HCT116 (cell line): ENCODE measurements around the gene AFDN. TPM values are rescaled to one million over a fixed set of nuclear protein-coding genes. Genes with fewer than 3 reads are reported as not detected.

Experiments used
- ATAC-seq: fragments of 200-7000 bp; cut with Tn5 transposase; 2 replicates; pipeline ENCODE4 v1.9.1; 2020; ENCODE audit warnings: mild to moderate bottlenecking, moderate library complexity
- BruUV-seq: library from RNA; stranded (reverse); fragments of 400-500 nt; replicated peaks from 2 replicates; lab custom pipeline; 2021; lab: Mats Ljungman, UMichigan
- CTCF ChIA-PET: fragments of 300-600 bp; sonication (Branson Sonifier 250); formaldehyde crosslinking; loops from one replicate; lab custom pipeline; 2021; ENCODE audit warnings: antibody characterized with exemption; lab: Charles Lee
- POLR2A ChIA-PET: fragments of 300-600, 350-600 bp; sonication (Branson Sonifier 250); formaldehyde crosslinking; loops from one replicate; lab custom pipeline; 2021; ENCODE audit warnings: antibody characterized with exemption; lab: Charles Lee
- RAD21 ChIA-PET, 2 experiments: fragments of 300-600 bp; sonication (Branson Sonifier 250); formaldehyde crosslinking; loops; one replicate each; lab custom pipeline; 2023; ENCODE audit warnings: low total read pairs in 2 of 2; ENCODE audit not compliant: uncharacterized antibody in 2 of 2, unreplicated experiment in 2 of 2, low non-redundant PET in 1 of 2; lab: Charles Lee
- DNase-seq: peaks from one replicate; pipeline ENCODE4 v3.0.0-alpha.2; 2010; ENCODE audit warnings: low read depth, low spot score
- H2AFZ ChIP-seq: fragments of 200-600 bp; shearing (Covaris generic), sonication (generic); 2 replicates; pipeline ENCODE4 v1.6.1; 2017; ENCODE audit warnings: low read depth, mixed run types, mixed read lengths, antibody characterized with exemption, low read length; ENCODE audit not compliant: poor library complexity, severe bottlenecking
- H3K27ac ChIP-seq: 2 replicates; pipeline ENCODE4 v1.5.1; 2012; ENCODE audit warnings: low read depth, low read length
- H3K27me3 ChIP-seq: fragments of 200-600 bp; sonication (generic); 2 replicates; pipeline ENCODE4 v1.6.1; 2016; ENCODE audit warnings: mixed run types, low read length, mixed read lengths; ENCODE audit not compliant: insufficient read depth
- H3K36me3 ChIP-seq, 2 experiments: fragments of 200-500 bp in 1 of 2; fragments of 200-600 bp in 1 of 2; sonication (Bioruptor generic) in 1 of 2; sonication (generic) in 1 of 2; 2 replicates each; pipeline versions ENCODE4 v1.5.1 to v1.6.1; 2014 to 2016; ENCODE audit warnings: low read length in 2 of 2, inconsistent platforms in 1 of 2, mixed read lengths in 1 of 2, mixed run types in 1 of 2; ENCODE audit not compliant: insufficient read depth in 2 of 2, control insufficient read depth in 1 of 2
- H3K4me1 ChIP-seq, 2 experiments: fragments of 200-600 bp in 1 of 2; sonication (generic) in 1 of 2; 2 replicates each; pipeline versions ENCODE4 v1.5.1 to v1.6.1; 2012 to 2017; ENCODE audit warnings: low read length in 2 of 2, inconsistent platforms in 1 of 2, mild to moderate bottlenecking in 1 of 2, mixed read lengths in 1 of 2, mixed run types in 1 of 2, moderate library complexity in 1 of 2; ENCODE audit not compliant: insufficient read depth in 2 of 2, control insufficient read depth in 1 of 2
- H3K4me2 ChIP-seq: fragments of 200-600 bp; sonication (generic); 2 replicates; pipeline ENCODE4 v1.6.1; 2017; ENCODE audit warnings: mixed run types, low read length, mixed read lengths
- H3K4me3 ChIP-seq, 2 experiments: fragments of 200-600 bp in 1 of 2; sonication (generic) in 1 of 2; replicated peaks in 1 of 2; 2 replicates each; pipeline ENCODE4 v1.5.1; 2011 to 2016; ENCODE audit warnings: low read length in 2 of 2, control low read depth in 1 of 2, low read depth in 1 of 2, mild to moderate bottlenecking in 1 of 2, mixed read lengths in 1 of 2, mixed run types in 1 of 2
- H3K79me2 ChIP-seq: fragments of 200-600 bp; sonication (generic); 2 replicates; pipeline ENCODE4 v1.6.1; 2017; ENCODE audit warnings: mild to moderate bottlenecking, mixed run types, low read length, moderate library complexity, mixed read lengths; ENCODE audit not compliant: insufficient read depth
- H3K9ac ChIP-seq: fragments of 200-600 bp; sonication (generic); 2 replicates; pipeline ENCODE4 v1.6.1; 2016; ENCODE audit warnings: low read length, mixed read lengths
- H3K9me2 ChIP-seq: fragments of 200-600 bp; sonication (generic), shearing (Covaris generic); 2 replicates; pipeline ENCODE4 v1.6.1; 2017; ENCODE audit warnings: mixed run types, mild to moderate bottlenecking, moderate library complexity; ENCODE audit not compliant: insufficient read depth
- H3K9me3 ChIP-seq, 2 experiments: fragments of 200-500 bp in 1 of 2; fragments of 200-600 bp in 1 of 2; sonication (Bioruptor generic) in 1 of 2; sonication (generic) in 1 of 2; 2 replicates each; pipeline ENCODE4 v1.6.1; 2014 to 2017; ENCODE audit warnings: low read length in 2 of 2, mixed read lengths in 2 of 2, inconsistent platforms in 1 of 2, low read depth in 1 of 2, mild to moderate bottlenecking in 1 of 2, mixed run types in 1 of 2, moderate library complexity in 1 of 2; ENCODE audit not compliant: control insufficient read depth in 1 of 2, insufficient read depth in 1 of 2
- H4K20me1 ChIP-seq: fragments of 200-600 bp; sonication (generic), shearing (Covaris generic); 2 replicates; pipeline ENCODE4 v1.6.1; 2017; ENCODE audit warnings: mixed run types, mild to moderate bottlenecking, moderate library complexity; ENCODE audit not compliant: insufficient read depth
- CBX3 ChIP-seq: IDR thresholded peaks from 2 replicates; pipeline ENCODE4 v1.6.1; 2012; ENCODE audit warnings: low read depth
- CEBPB ChIP-seq: IDR thresholded peaks from 2 replicates; pipeline ENCODE4 v1.6.1; 2012; ENCODE audit warnings: low read depth
- EZH2 ChIP-seq: fragments of 200-600 bp; sonication (generic); IDR thresholded peaks from 2 replicates; pipeline ENCODE4 v1.6.1; 2017; ENCODE audit warnings: antibody characterized with exemption, mixed run types
- FOSL1 ChIP-seq: IDR thresholded peaks from 2 replicates; pipeline ENCODE4 v1.6.1; 2012; ENCODE audit warnings: low read depth
- JUND ChIP-seq: IDR thresholded peaks from 2 replicates; pipeline ENCODE4 v1.6.1; 2012
- RAD21 ChIP-seq: IDR thresholded peaks from 2 replicates; pipeline ENCODE4 v1.6.1; 2012; ENCODE audit warnings: low read depth, mild to moderate bottlenecking
- SIN3A ChIP-seq: IDR thresholded peaks from 2 replicates; pipeline ENCODE4 v1.6.1; 2012; ENCODE audit warnings: low read depth
- SP1 ChIP-seq: IDR thresholded peaks from 2 replicates; pipeline ENCODE4 v1.6.1; 2012; ENCODE audit warnings: low read depth
- SRF ChIP-seq: IDR thresholded peaks from 2 replicates; pipeline ENCODE4 v1.6.1; 2012; ENCODE audit warnings: low read depth
- TCF7L2 ChIP-seq: IDR thresholded peaks from 2 replicates; pipeline ENCODE4 v1.7.0; 2011; ENCODE audit warnings: borderline replicate concordance, inconsistent platforms; ENCODE audit not compliant: insufficient read depth, insufficient read length; ENCODE audit errors: extremely low read depth
- ZFX ChIP-seq: fragments of 450-650 bp; IDR thresholded peaks from 2 replicates; pipeline ENCODE4 v1.6.1; 2017
- ZNF274 ChIP-seq: fragments of 200-500 bp; sonication (Bioruptor generic); IDR thresholded peaks from 2 replicates; pipeline ENCODE4 v1.6.1; 2014; ENCODE audit warnings: mild to moderate bottlenecking, low read depth, low read length, inconsistent platforms
- intact Hi-C: fragments of 100-400 bp; cut with micrococcal nuclease; formaldehyde crosslinking; loops from 2 replicates; pipeline ENCODE4 v1.10.0; 2022
- total RNA-seq: library from RNA; stranded (reverse); gene quantifications from one replicate; pipeline ENCODE4 v1.2.1, GENCODE V29; 2021; ENCODE audit not compliant: unreplicated experiment
- TF ChIP-seq, protein P1 (sequence below): IDR thresholded peaks from 2 replicates; pipeline ENCODE4 v1.6.1; 2011; ENCODE audit warnings: mild to moderate bottlenecking, low read length, moderate library complexity; ENCODE audit not compliant: insufficient replicate concordance; ENCODE audit errors: extremely low read depth
- TF ChIP-seq, protein P2 (sequence below): IDR thresholded peaks from 2 replicates; pipeline ENCODE4 v1.6.1; 2012; ENCODE audit warnings: low read depth
- TF ChIP-seq, protein P3 (sequence below): IDR thresholded peaks from 2 replicates; pipeline ENCODE4 v1.6.1; 2012
- TF ChIP-seq, protein P4 (sequence below): IDR thresholded peaks from 2 replicates; pipeline ENCODE4 v1.6.1; 2012

Gene AFDN
- total RNA-seq, 1 experiment from 2014 or later, result 59.4 TPM

DNA sequence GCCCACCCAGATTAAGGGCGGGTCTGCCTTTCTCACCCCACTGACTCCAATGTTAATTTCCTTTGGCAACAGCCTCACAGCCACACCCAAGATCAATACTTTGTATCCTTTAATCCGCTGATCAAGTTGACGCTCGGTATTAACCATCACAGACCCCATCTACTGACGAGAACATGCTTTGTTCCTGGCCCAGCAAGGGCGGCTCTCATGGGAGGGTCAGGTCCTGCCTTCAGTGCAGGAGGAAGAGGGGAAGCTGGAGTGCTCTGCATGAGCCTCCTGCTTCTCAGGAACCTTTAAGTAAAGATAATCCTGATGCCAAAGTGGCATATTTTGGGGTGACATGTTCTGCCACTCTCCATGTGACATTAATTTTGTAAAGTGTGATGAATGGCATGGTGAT, 179.1 kb downstream of the AFDN start (continued):
- TF ChIP-seq, protein P1, sequence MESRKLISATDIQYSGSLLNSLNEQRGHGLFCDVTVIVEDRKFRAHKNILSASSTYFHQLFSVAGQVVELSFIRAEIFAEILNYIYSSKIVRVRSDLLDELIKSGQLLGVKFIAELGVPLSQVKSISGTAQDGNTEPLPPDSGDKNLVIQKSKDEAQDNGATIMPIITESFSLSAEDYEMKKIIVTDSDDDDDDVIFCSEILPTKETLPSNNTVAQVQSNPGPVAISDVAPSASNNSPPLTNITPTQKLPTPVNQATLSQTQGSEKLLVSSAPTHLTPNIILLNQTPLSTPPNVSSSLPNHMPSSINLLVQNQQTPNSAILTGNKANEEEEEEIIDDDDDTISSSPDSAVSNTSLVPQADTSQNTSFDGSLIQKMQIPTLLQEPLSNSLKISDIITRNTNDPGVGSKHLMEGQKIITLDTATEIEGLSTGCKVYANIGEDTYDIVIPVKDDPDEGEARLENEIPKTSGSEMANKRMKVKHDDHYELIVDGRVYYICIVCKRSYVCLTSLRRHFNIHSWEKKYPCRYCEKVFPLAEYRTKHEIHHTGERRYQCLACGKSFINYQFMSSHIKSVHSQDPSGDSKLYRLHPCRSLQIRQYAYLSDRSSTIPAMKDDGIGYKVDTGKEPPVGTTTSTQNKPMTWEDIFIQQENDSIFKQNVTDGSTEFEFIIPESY, result no peak
- TF ChIP-seq JUND (no peak), TCF7L2 (no peak)

DNA sequence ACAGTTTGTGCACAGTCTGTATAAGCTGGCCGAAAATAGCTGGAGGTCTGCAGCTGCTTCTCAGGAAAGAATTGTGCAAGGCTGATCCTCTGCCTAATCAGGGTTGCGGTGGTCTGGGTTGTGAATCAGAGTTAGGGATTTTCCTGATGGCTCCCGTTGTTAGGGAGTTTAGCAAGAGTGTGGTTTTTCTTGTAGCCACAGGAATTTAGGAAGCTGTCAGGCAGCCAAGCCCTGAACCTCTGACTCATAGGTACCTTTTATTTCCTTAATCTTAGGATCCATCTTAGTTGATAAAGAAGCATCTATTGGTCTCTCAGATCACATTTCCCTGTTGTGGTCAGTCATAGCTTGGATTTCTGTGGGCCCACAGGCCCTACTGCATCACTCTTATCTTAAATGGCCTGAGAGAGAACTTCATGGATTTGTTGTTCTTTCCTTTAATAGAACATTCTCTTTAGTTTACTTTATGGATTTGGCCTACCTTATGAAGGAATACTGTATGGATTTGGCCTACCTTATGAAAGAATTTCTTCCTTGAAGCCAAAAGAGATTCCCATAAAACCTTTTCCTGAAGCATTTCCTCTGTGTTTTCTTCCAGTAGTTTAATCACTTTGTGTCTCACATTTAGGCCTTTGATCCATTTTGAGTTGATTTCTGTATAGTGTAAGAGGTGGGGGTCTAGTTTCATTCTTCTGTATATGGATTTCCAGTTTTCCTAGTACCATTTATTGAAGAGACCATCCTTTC, 181.1 kb downstream of the AFDN start:
- Histone ChIP-seq H3K9me2 (no peaks in the 10 kb centered on the region), H4K20me1 (no peaks in the 10 kb centered on the region), H3K79me2 (no peaks in the 10 kb centered on the region), H2AFZ (peak overlapping the region; percentile 10), H3K27me3 (peaks cover 38% of the 10 kb centered on the region), H3K4me2 (peak overlapping the region; percentile 35), H3K36me3 (no peaks in the 10 kb centered on the region), H3K4me3 (no peak overlapping the region), H3K9ac (no peak overlapping the region), H3K9me3 (peaks cover 10 to 12% of the 10 kb centered on the region in 2 experiments; a peak in 3 of 4 replicates), H3K27ac (no peak overlapping the region), H3K4me1 (peaks cover 14 to 16% of the 10 kb centered on the region in 2 experiments)
- intact Hi-C loops, result no loop called here
- POLR2A ChIA-PET, result no interaction called here
- TF ChIP-seq SRF (peak; percentile 55), CEBPB (peak; percentile 98), EZH2 (no peak), RAD21 (no peak), FOSL1 (peak; percentile 87), SIN3A (peak; percentile 77; the same call in 1 of the 2 replicates), JUND (peak; percentile 89), SP1 (peak; percentile 75), ZNF274 (no peak), TCF7L2 (no peak), CBX3 (peak; percentile 77; the same call in 1 of the 2 replicates), ZFX (no peak)
- TF ChIP-seq, protein P2, sequence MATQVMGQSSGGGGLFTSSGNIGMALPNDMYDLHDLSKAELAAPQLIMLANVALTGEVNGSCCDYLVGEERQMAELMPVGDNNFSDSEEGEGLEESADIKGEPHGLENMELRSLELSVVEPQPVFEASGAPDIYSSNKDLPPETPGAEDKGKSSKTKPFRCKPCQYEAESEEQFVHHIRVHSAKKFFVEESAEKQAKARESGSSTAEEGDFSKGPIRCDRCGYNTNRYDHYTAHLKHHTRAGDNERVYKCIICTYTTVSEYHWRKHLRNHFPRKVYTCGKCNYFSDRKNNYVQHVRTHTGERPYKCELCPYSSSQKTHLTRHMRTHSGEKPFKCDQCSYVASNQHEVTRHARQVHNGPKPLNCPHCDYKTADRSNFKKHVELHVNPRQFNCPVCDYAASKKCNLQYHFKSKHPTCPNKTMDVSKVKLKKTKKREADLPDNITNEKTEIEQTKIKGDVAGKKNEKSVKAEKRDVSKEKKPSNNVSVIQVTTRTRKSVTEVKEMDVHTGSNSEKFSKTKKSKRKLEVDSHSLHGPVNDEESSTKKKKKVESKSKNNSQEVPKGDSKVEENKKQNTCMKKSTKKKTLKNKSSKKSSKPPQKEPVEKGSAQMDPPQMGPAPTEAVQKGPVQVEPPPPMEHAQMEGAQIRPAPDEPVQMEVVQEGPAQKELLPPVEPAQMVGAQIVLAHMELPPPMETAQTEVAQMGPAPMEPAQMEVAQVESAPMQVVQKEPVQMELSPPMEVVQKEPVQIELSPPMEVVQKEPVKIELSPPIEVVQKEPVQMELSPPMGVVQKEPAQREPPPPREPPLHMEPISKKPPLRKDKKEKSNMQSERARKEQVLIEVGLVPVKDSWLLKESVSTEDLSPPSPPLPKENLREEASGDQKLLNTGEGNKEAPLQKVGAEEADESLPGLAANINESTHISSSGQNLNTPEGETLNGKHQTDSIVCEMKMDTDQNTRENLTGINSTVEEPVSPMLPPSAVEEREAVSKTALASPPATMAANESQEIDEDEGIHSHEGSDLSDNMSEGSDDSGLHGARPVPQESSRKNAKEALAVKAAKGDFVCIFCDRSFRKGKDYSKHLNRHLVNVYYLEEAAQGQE, result no peak
- TF ChIP-seq, protein P3, sequence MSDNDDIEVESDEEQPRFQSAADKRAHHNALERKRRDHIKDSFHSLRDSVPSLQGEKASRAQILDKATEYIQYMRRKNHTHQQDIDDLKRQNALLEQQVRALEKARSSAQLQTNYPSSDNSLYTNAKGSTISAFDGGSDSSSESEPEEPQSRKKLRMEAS, result peak; percentile 34
- TF ChIP-seq, protein P4, sequence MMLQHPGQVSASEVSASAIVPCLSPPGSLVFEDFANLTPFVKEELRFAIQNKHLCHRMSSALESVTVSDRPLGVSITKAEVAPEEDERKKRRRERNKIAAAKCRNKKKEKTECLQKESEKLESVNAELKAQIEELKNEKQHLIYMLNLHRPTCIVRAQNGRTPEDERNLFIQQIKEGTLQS, result no peak
- TF ChIP-seq, protein P1, result no peak
- RAD21 ChIA-PET, result no interaction called here
- CTCF ChIA-PET, result no interaction called here
- ATAC-seq (peak; percentile 90), DNase-seq (peak; percentile 83)
- no TSS peak for BruUV-seq
